Measurements from ENCODE around the gene FEZF1. TPM values are rescaled to one million over a fixed set of nuclear protein-coding genes. Genes with fewer than 3 reads are reported as not detected.
A peak's percentile ranks its signal among the peaks of the same experiment; 100 is the strongest.

Gene FEZF1
- total RNA-seq, 6 experiments from 2014 or later = not detected

- intact Hi-C loops (cut with DNase I) = no loop called here
- TF ChIP-seq CTCF (IDR thresholded peaks at IDR 0.05) (no peak), POLR2A (IDR thresholded peaks at IDR 0.05) (no peak)
- H3K36me3 ChIP-seq = no peaks in the 10 kb centered on the region
- WGBS (ENCODE audit: insufficient coverage, low coverage, low lambda C conversion rate, missing lambda C conversion rate) = 96% methylated on average over 7 of the region's 7 CpGs
- ATAC-seq = no peak
- H3K4me1 ChIP-seq = no peaks in the 10 kb centered on the region
- H3K27ac ChIP-seq = no peak overlapping the region
- no peak for DNase-seq
- H3K9me3 ChIP-seq = no peaks in the 10 kb centered on the region
- no peak overlapping the region for H3K4me3 ChIP-seq
- no peaks in the 10 kb centered on the region for H3K27me3 ChIP-seq
Observed at GRCh38 chr7:122343601-122344302, 39.2 kb upstream of the FEZF1 start.

GRCh38 chr7:122340427-122340826, 35.9 kb upstream of the FEZF1 start:
- Histone ChIP-seq H3K27ac (no peak overlapping the region), H3K4me1 (no peaks in the 10 kb centered on the region), H3K27me3 (no peaks in the 10 kb centered on the region), H3K36me3 (no peaks in the 10 kb centered on the region), H3K9me3 (no peaks in the 10 kb centered on the region), H3K4me3 (no peak overlapping the region)
- intact Hi-C loops (cut with DNase I) = no loop called here
- ATAC-seq = no peak
- no peak for DNase-seq
- WGBS (ENCODE audit: insufficient coverage, low coverage, low lambda C conversion rate, missing lambda C conversion rate) = 100% methylated on average over 1 of the region's 1 CpG
- no peak for TF ChIP-seq POLR2A (IDR thresholded peaks at IDR 0.05)
- no peak for TF ChIP-seq CTCF (IDR thresholded peaks at IDR 0.05)

GRCh38 chr7:122339145-122339904, 34.8 kb upstream of the FEZF1 start:
- Histone ChIP-seq H3K27me3 (no peaks in the 10 kb centered on the region), H3K9me3 (no peaks in the 10 kb centered on the region), H3K36me3 (no peaks in the 10 kb centered on the region), H3K4me1 (no peaks in the 10 kb centered on the region), H3K27ac (no peak overlapping the region), H3K4me3 (no peak overlapping the region)
- ATAC-seq (peak in 3 of 4 donors; percentile 14 to 77 (median 35)), DNase-seq (no peak)
- intact Hi-C loops (cut with DNase I) = no loop called here
- TF ChIP-seq CTCF (IDR thresholded peaks at IDR 0.05) (no peak), POLR2A (IDR thresholded peaks at IDR 0.05) (no peak)
- WGBS (ENCODE audit: insufficient coverage, low coverage, low lambda C conversion rate, missing lambda C conversion rate) = 70% methylated on average over 6 of the region's 6 CpGs

- intact Hi-C loops (cut with DNase I) = no loop called here
- Histone ChIP-seq H3K4me3 (no peak overlapping the region), H3K9me3 (no peaks in the 10 kb centered on the region), H3K27ac (no peak overlapping the region), H3K36me3 (no peaks in the 10 kb centered on the region), H3K4me1 (no peaks in the 10 kb centered on the region), H3K27me3 (no peaks in the 10 kb centered on the region)
- ATAC-seq (no peak), DNase-seq (no peak)
- 86% methylated on average over 2 of the region's 2 CpGs for WGBS (ENCODE audit: insufficient coverage, low coverage, low lambda C conversion rate, missing lambda C conversion rate)
- TF ChIP-seq CTCF (IDR thresholded peaks at IDR 0.05) (no peak), POLR2A (IDR thresholded peaks at IDR 0.05) (no peak)
Observed at GRCh38 chr7:122337011-122337410, 32.5 kb upstream of the FEZF1 start.

Data from right lobe of liver (tissue), 6 donors.